ENCODE data around the gene LYPLAL1.

- TF ChIP-seq CTCF (conservative IDR thresholded peaks at IDR 0.05 in 1 of 2, IDR thresholded peaks at IDR 0.05 in 1 of 2; ENCODE audit: extremely low read depth in 1 of 2, insufficient read depth in 1 of 2, low read depth in 1 of 2, low read length in 2 of 2), result no peak
- no peak for TF ChIP-seq EZH2 (IDR thresholded peaks at IDR 0.05; ENCODE audit: borderline replicate concordance, low read length)
These were observed 73.8 kb downstream of the LYPLAL1 start for GRCh38 chr1:219247441-219247840.

Data from mammary epithelial cell (primary cell).